H9 (cell line): ENCODE data around the gene CLOCK. TPM values are rescaled to one million over a fixed set of nuclear protein-coding genes. Genes with fewer than 3 reads are reported as not detected.

Source experiments
- DNase-seq: peaks from one replicate; pipeline ENCODE4 v3.0.0-alpha.2; 2017
- H2AFZ ChIP-seq: one replicate; pipeline ENCODE4 v1.6.1; 2013; ENCODE audit warnings: mild to moderate bottlenecking, low read length, control low read depth, moderate library complexity
- H2AK5ac ChIP-seq: 2 replicates; pipeline ENCODE4 v1.6.1; 2013; ENCODE audit warnings: low read length, control low read depth, mixed read lengths; ENCODE audit not compliant: insufficient read length
- H2BK120ac ChIP-seq: one replicate; pipeline ENCODE4 v1.6.1; 2013; ENCODE audit warnings: low read depth, mild to moderate bottlenecking, low read length, control low read depth, inconsistent platforms; ENCODE audit not compliant: poor library complexity, severe bottlenecking
- H2BK12ac ChIP-seq: 2 replicates; pipeline ENCODE4 v1.6.1; 2013; ENCODE audit warnings: low read length, control low read depth, mixed read lengths, low read depth; ENCODE audit not compliant: insufficient read length
- H2BK15ac ChIP-seq: 2 replicates; pipeline ENCODE4 v1.6.1; 2013; ENCODE audit warnings: low read depth, low read length, control low read depth
- H2BK20ac ChIP-seq: one replicate; pipeline ENCODE4 v1.6.1; 2013; ENCODE audit warnings: low read depth, mild to moderate bottlenecking, low read length, control low read depth, inconsistent platforms; ENCODE audit not compliant: poor library complexity, severe bottlenecking
- H2BK5ac ChIP-seq: 2 replicates; pipeline ENCODE4 v1.6.1; 2013; ENCODE audit warnings: low read length, control low read depth, mixed read lengths; ENCODE audit not compliant: insufficient read length
- H3K14ac ChIP-seq: 2 replicates; pipeline ENCODE4 v1.6.1; 2013; ENCODE audit warnings: low read length, control low read depth; ENCODE audit not compliant: insufficient read depth
- H3K18ac ChIP-seq: 2 replicates; pipeline ENCODE4 v1.6.1; 2013; ENCODE audit warnings: low read depth, mild to moderate bottlenecking, mixed read lengths, low read length, control low read depth; ENCODE audit not compliant: insufficient read length
- H3K23ac ChIP-seq: 2 replicates; pipeline ENCODE4 v1.6.1; 2013; ENCODE audit warnings: low read length, control low read depth, mixed read lengths, low read depth; ENCODE audit not compliant: insufficient read length
- H3K23me2 ChIP-seq: 2 replicates; pipeline ENCODE4 v1.6.1; 2013; ENCODE audit warnings: low read depth, mild to moderate bottlenecking, mixed read lengths, low read length, control low read depth; ENCODE audit not compliant: insufficient read length, poor library complexity, severe bottlenecking
- H3K27ac ChIP-seq: 2 replicates; pipeline ENCODE4 v1.5.1; 2013; ENCODE audit warnings: low read length, control low read depth, mixed read lengths, low read depth; ENCODE audit not compliant: insufficient read length
- H3K27me3 ChIP-seq: 2 replicates; pipeline ENCODE4 v1.6.1; 2013; ENCODE audit warnings: low read length, control low read depth, inconsistent platforms; ENCODE audit not compliant: insufficient read depth
- H3K4ac ChIP-seq: 2 replicates; pipeline ENCODE4 v1.6.1; 2013; ENCODE audit warnings: low read depth, mild to moderate bottlenecking, control low read depth, inconsistent platforms, low read length, moderate library complexity
- H3K4me1 ChIP-seq: 2 replicates; pipeline ENCODE4 v1.6.1; 2013; ENCODE audit warnings: low read length, control low read depth, inconsistent platforms; ENCODE audit not compliant: insufficient read depth
- H3K4me2 ChIP-seq: 2 replicates; pipeline ENCODE4 v1.6.1; 2013; ENCODE audit warnings: low read length, control low read depth, mixed read lengths; ENCODE audit not compliant: insufficient read length, insufficient read depth
- H3K56ac ChIP-seq: 2 replicates; pipeline ENCODE4 v1.6.1; 2013; ENCODE audit warnings: low read depth, mild to moderate bottlenecking, mixed read lengths, low read length, control low read depth; ENCODE audit not compliant: insufficient read length
- H3K79me1 ChIP-seq: 2 replicates; pipeline ENCODE4 v1.6.1; 2013; ENCODE audit warnings: low read depth, mild to moderate bottlenecking, moderate library complexity, low read length, control low read depth, inconsistent platforms; ENCODE audit not compliant: insufficient read depth, poor library complexity, severe bottlenecking
- H3K79me2 ChIP-seq: 2 replicates; pipeline ENCODE4 v1.6.1; 2013; ENCODE audit warnings: low read length, control low read depth, inconsistent platforms; ENCODE audit not compliant: insufficient read depth
- H3K9ac ChIP-seq: 2 replicates; pipeline ENCODE4 v1.6.1; 2013; ENCODE audit warnings: low read length, control low read depth, mixed read lengths; ENCODE audit not compliant: insufficient read length; ENCODE audit errors: extremely low read depth
- H3K9me3 ChIP-seq: one replicate; pipeline ENCODE4 v1.6.1; 2013; ENCODE audit warnings: low read depth, low read length, inconsistent platforms; ENCODE audit not compliant: control insufficient read depth
- H3T11ph ChIP-seq: one replicate; pipeline ENCODE4 v1.6.1; 2013; ENCODE audit warnings: mild to moderate bottlenecking, low read length, control low read depth, inconsistent platforms
- H4K20me1 ChIP-seq: one replicate; pipeline ENCODE4 v1.6.1; 2013; ENCODE audit not compliant: control insufficient read depth, insufficient read length, insufficient read depth
- H4K5ac ChIP-seq: 2 replicates; pipeline ENCODE4 v1.6.1; 2013; ENCODE audit warnings: low read depth, mild to moderate bottlenecking, mixed read lengths, low read length, control low read depth; ENCODE audit not compliant: insufficient read length
- H4K8ac ChIP-seq: replicated peaks from 2 replicates; pipeline ENCODE4 v1.6.1; 2013; ENCODE audit warnings: low read length, control low read depth, mixed read lengths, low read depth; ENCODE audit not compliant: insufficient read length
- H4K91ac ChIP-seq: 2 replicates; pipeline ENCODE4 v1.6.1; 2013; ENCODE audit warnings: low read depth, mild to moderate bottlenecking, moderate library complexity, mixed read lengths, low read length, control low read depth; ENCODE audit not compliant: insufficient read length
- H3K27ac Mint-ChIP-seq, 3 experiments: 2 replicates in 2 of 3; 3 replicates in 1 of 3; pipeline ENCODE4 v1.8.0; 2020 to 2021; ENCODE audit warnings: mixed read lengths in 3 of 3, mild to moderate bottlenecking in 1 of 3, moderate library complexity in 1 of 3
- H3K27me3 Mint-ChIP-seq: 2 replicates; pipeline ENCODE4 v1.8.0; 2021; ENCODE audit warnings: low read depth, mild to moderate bottlenecking, moderate library complexity, mixed read lengths
- H3K36me3 Mint-ChIP-seq, 3 experiments: 2 replicates in 2 of 3; 3 replicates in 1 of 3; pipeline ENCODE4 v1.8.0; 2020 to 2021; ENCODE audit warnings: low read depth in 3 of 3, mixed read lengths in 3 of 3; ENCODE audit not compliant: insufficient read depth in 1 of 3
- H3K4me1 Mint-ChIP-seq, 2 experiments: 2 replicates each; pipeline ENCODE4 v1.8.0; 2020; ENCODE audit warnings: mixed read lengths in 2 of 2
- H3K4me3 Mint-ChIP-seq, 2 experiments: 2 replicates in 1 of 2; 3 replicates in 1 of 2; pipeline ENCODE4 v1.8.0; 2020 to 2021; ENCODE audit warnings: mild to moderate bottlenecking in 2 of 2, mixed read lengths in 2 of 2, moderate library complexity in 1 of 2
- H3K9me3 Mint-ChIP-seq, 2 experiments: 2 replicates in 1 of 2; 3 replicates in 1 of 2; pipeline ENCODE4 v1.8.0; 2020; ENCODE audit warnings: mild to moderate bottlenecking in 2 of 2, mixed read lengths in 2 of 2, moderate library complexity in 1 of 2
- CTCF ChIP-seq: fragments of 200-600 bp; sonication (generic); conservative IDR thresholded peaks from 3 replicates; pipeline ENCODE4 v1.8.0; 2021; ENCODE audit warnings: antibody characterized with exemption, mild to moderate bottlenecking
- total RNA-seq: library from RNA; stranded (reverse); gene quantifications from 2 replicates; pipeline ENCODE4 v1.2.1, GENCODE V29; 2021

Gene CLOCK
- total RNA-seq, 1 experiment from 2014 or later, result 16.2 TPM

GRCh38 chr4:55538531-55538930 is 8.2 kb downstream of the CLOCK start:
- Histone ChIP-seq H2AK5ac (no peak overlapping the region), H3K79me1 (peaks cover 2% of the 10 kb centered on the region), H3K23me2 (no peaks in the 10 kb centered on the region), H4K91ac (no peak overlapping the region), H3K4me2 (no peak overlapping the region), H3T11ph (no peak overlapping the region), H4K8ac (no peak overlapping the region), H2BK5ac (no peak overlapping the region), H3K4me1 (peaks cover 2% of the 10 kb centered on the region; the same call in 1 of the 2 replicates), H3K56ac (no peak overlapping the region), H3K27me3 (no peaks in the 10 kb centered on the region), H4K20me1 (peaks cover 2% of the 10 kb centered on the region), H2AFZ (no peak overlapping the region), H3K23ac (no peak overlapping the region), H2BK15ac (no peak overlapping the region), H2BK120ac (no peak overlapping the region), H3K9ac (no peak overlapping the region), H3K14ac (no peak overlapping the region), H2BK20ac (no peak overlapping the region), H3K18ac (no peak overlapping the region), H3K4ac (no peak overlapping the region), H3K27ac (no peak overlapping the region), H3K79me2 (peaks cover 12% of the 10 kb centered on the region; the same call in 1 of the 2 replicates), H3K9me3 (no peaks in the 10 kb centered on the region), H2BK12ac (no peak overlapping the region), H4K5ac (no peak overlapping the region)
- Mint-ChIP-seq H3K36me3 (peaks cover 26 to 36% (median 28%) of the 10 kb centered on the region in 3 experiments), H3K27me3 (no peaks in the 10 kb centered on the region), H3K4me1 (peaks cover 16 to 25% of the 10 kb centered on the region in 2 experiments), H3K4me3 (no peak overlapping the region), H3K27ac (no peak overlapping the region), H3K9me3 (peaks cover 17 to 18% of the 10 kb centered on the region in 2 experiments)
- TF ChIP-seq CTCF, result no peak
- no peak for DNase-seq
